B cell (primary cell): ENCODE measurements around the gene SHC3. TPM values are rescaled to one million over a fixed set of nuclear protein-coding genes. Genes with fewer than 3 reads are reported as not detected.

Experiments used
- ATAC-seq: fragments of 200-7000 bp; cut with Tn5 transposase; one replicate; pipeline ENCODE4 v1.10.0; 2021; ENCODE audit warnings: low read depth, mild to moderate bottlenecking, moderate number of reproducible peaks, moderate library complexity
- CTCF ChIA-PET: fragments of 350-600 bp; sonication (Branson Sonifier 250); formaldehyde crosslinking; loops from one replicate; lab custom pipeline; 2021; ENCODE audit warnings: antibody characterized with exemption, inconsistent platforms; lab: Charles Lee
- POLR2A ChIA-PET: fragments of 350-600 bp; sonication (Branson Sonifier 250); formaldehyde crosslinking; loops from one replicate; lab custom pipeline; 2021; ENCODE audit warnings: antibody characterized with exemption; lab: Charles Lee
- DNase-seq: peaks from one replicate; pipeline ENCODE4 v3.0.0; 2013
- H2AFZ ChIP-seq: 2 replicates; pipeline ENCODE4 v1.6.1; 2012; ENCODE audit warnings: mild to moderate bottlenecking, low read depth, low read length; ENCODE audit not compliant: insufficient read depth, poor library complexity, severe bottlenecking
- H3K27ac ChIP-seq, 2 donors: 1 replicate in 1 of 2; 2 replicates in 1 of 2; pipeline ENCODE4 v1.5.1; 2012 to 2013; ENCODE audit warnings: low read length in 2 of 2, mild to moderate bottlenecking in 2 of 2, moderate library complexity in 1 of 2
- H3K27me3 ChIP-seq, 4 experiments: fragments of 200-600 bp in 1 of 4; sonication (generic) in 1 of 4; replicated peaks in 1 of 4; 1 replicate in 2 of 4; 2 replicates in 2 of 4; pipeline versions ENCODE4 v1.6.1 to v1.7.0; 2013 to 2016; ENCODE audit warnings: low read length in 3 of 4, mild to moderate bottlenecking in 2 of 4, mixed read lengths in 1 of 4, moderate library complexity in 1 of 4; ENCODE audit not compliant: insufficient read depth in 4 of 4, control insufficient read depth in 3 of 4; ENCODE audit errors: control extremely low read depth in 1 of 4
- H3K36me3 ChIP-seq, 2 experiments: replicated peaks in 1 of 2; 1 replicate in 1 of 2; 2 replicates in 1 of 2; pipeline versions ENCODE4 v1.6.1 to v1.7.1; 2013; ENCODE audit warnings: low read length in 1 of 2; ENCODE audit not compliant: insufficient read depth in 2 of 2, control insufficient read depth in 1 of 2; ENCODE audit errors: control extremely low read depth in 1 of 2, extremely low read depth in 1 of 2
- H3K4me1 ChIP-seq, 2 donors: fragments of 200-600 bp in 1 of 2; sonication (generic) in 1 of 2; 1 replicate in 1 of 2; 2 replicates in 1 of 2; pipeline versions ENCODE4 v1.5.1 to v1.6.1; 2013 to 2017; ENCODE audit warnings: low read length in 2 of 2; ENCODE audit not compliant: control insufficient read depth in 2 of 2, insufficient read depth in 2 of 2
- H3K4me2 ChIP-seq: replicated peaks from 2 replicates; pipeline ENCODE3; 2012; ENCODE audit warnings: mild to moderate bottlenecking, low read depth, low read length; ENCODE audit not compliant: poor library complexity, severe bottlenecking
- H3K4me3 ChIP-seq, 5 experiments: fragments of 200-600 bp in 1 of 5; sonication (generic) in 1 of 5; 1 replicate in 3 of 5; 2 replicates in 2 of 5; pipeline versions ENCODE4 v1.5.1 to v1.7.0; 2011 to 2016; ENCODE audit warnings: low read length in 4 of 5, mild to moderate bottlenecking in 4 of 5, low read depth in 2 of 5, control low read depth in 1 of 5, moderate library complexity in 1 of 5; ENCODE audit not compliant: insufficient read depth in 1 of 5; ENCODE audit errors: control extremely low read depth in 1 of 5, extremely low read depth in 1 of 5
- H3K79me2 ChIP-seq: fragments of 200-600 bp; sonication (generic); one replicate; pipeline ENCODE4 v1.6.0; 2016; ENCODE audit warnings: low read length; ENCODE audit not compliant: control insufficient read depth, insufficient read depth
- H3K9ac ChIP-seq: fragments of 200-600 bp; sonication (generic); 2 replicates; pipeline ENCODE4 v1.6.1; 2017; ENCODE audit warnings: mild to moderate bottlenecking, low read length, moderate library complexity
- H3K9me3 ChIP-seq, 3 donors: one replicate each; pipeline versions ENCODE4 v1.6.1 to v1.7.1; 2013; ENCODE audit warnings: low read length in 2 of 3; ENCODE audit not compliant: control insufficient read depth in 2 of 3, insufficient read depth in 1 of 3; ENCODE audit errors: control extremely low read depth in 1 of 3
- H4K20me1 ChIP-seq: 2 replicates; pipeline ENCODE4 v1.6.0; 2012; ENCODE audit warnings: mild to moderate bottlenecking, low read length; ENCODE audit not compliant: insufficient read depth, control insufficient read depth, poor library complexity, severe bottlenecking
- H3K27ac Mint-ChIP-seq: one replicate; pipeline ENCODE4 v1.8.0; 2021; ENCODE audit warnings: mixed read lengths
- H3K27me3 Mint-ChIP-seq: one replicate; pipeline ENCODE4 v1.8.0; 2021; ENCODE audit warnings: mixed read lengths
- H3K4me1 Mint-ChIP-seq: one replicate; pipeline ENCODE4 v1.8.0; 2021; ENCODE audit warnings: mixed read lengths
- H3K4me3 Mint-ChIP-seq: one replicate; pipeline ENCODE4 v1.8.0; 2021; ENCODE audit warnings: mixed read lengths
- H3K9me3 Mint-ChIP-seq: one replicate; pipeline ENCODE4 v1.8.0; 2022; ENCODE audit warnings: mixed read lengths; ENCODE audit not compliant: insufficient read depth
- EZH2 ChIP-seq: IDR thresholded peaks from 2 replicates; pipeline ENCODE4 v1.6.1; 2012; ENCODE audit warnings: borderline replicate concordance, low read depth, mild to moderate bottlenecking, moderate library complexity, low read length; ENCODE audit not compliant: insufficient read depth, poor library complexity, severe bottlenecking
- whole genome bisulfite sequencing: methylation state at CpG from one replicate; pipeline ENCODE4 v1.1.5; 2013; ENCODE audit warnings: missing lambda C conversion rate; ENCODE audit not compliant: insufficient coverage; 5-methylcytosine and 5-hydroxymethylcytosine counted together
- intact Hi-C: fragments of 100-400 bp; cut with micrococcal nuclease; formaldehyde crosslinking; loops from one replicate; pipeline ENCODE4 v1.10.0; 2022
- polyA plus RNA-seq: library from polyadenylated mRNA; depleted of rRNA; stranded (reverse); fragments of >200 nt; gene quantifications from 2 replicates; pipeline ENCODE4 v1.2.3, GENCODE V29; 2012
- total RNA-seq, 2 donors: library from RNA; stranded (reverse); fragments of 120-200 nt in 1 of 2; gene quantifications; 1 replicate in 1 of 2; 2 replicates in 1 of 2; pipeline versions ENCODE4 v1.2.3 to v1.2.4, GENCODE V29; 2013 to 2022
- TF ChIP-seq, protein P1 (sequence below): fragments of 200-600 bp; IDR thresholded peaks from one replicate; pipeline ENCODE4 v1.8.0; 2022; ENCODE audit warnings: antibody characterized with exemption, mild to moderate bottlenecking

SHC3 gene
- total and polyA plus RNA-seq, 2 donors (not counting 1 experiment from before 2014, with no cell fraction given), result 0.03 TPM; not detected in 1

DNA sequence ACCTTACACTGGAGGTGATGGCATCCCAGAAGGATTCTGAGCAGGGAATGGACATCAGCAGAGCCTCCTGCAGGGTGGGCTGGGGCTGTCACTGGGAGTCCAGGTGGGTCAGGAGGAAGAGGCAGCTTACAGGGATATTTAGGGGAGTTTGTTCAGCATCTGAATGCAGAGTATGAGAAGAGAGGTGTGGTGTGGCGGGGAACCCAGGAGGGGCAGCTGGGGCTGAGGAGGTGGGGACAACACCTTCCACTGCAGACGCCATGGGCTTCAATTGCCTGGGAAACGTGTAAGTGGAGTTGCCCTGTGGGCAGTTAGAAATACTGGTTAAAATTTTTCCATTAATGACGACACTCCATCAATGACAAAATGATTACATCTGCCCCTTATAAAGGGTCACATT is 153.9 kb downstream of the SHC3 start:
- H2AFZ ChIP-seq, result no peak overlapping the region
- CTCF ChIA-PET, result no interaction called here
- no peak overlapping the region for H3K9ac ChIP-seq
- H3K4me1 ChIP-seq, result no peaks in the 10 kb centered on the region
- H3K9me3 ChIP-seq, result peaks cover 2 to 9% (median 7%) of the 10 kb centered on the region in 3 donors
- no peaks in the 10 kb centered on the region for H3K36me3 ChIP-seq
- WGBS, result 89% methylated on average over 4 of the region's 4 CpGs
- POLR2A ChIA-PET, result no interaction called here
- no peak overlapping the region for H3K27ac ChIP-seq
- no peak overlapping the region for H3K4me3 ChIP-seq
- Mint-ChIP-seq H3K4me1 (no peaks in the 10 kb centered on the region), H3K9me3 (peaks cover 7% of the 10 kb centered on the region), H3K27me3 (peaks cover 7% of the 10 kb centered on the region), H3K4me3 (no peak overlapping the region), H3K27ac (no peak overlapping the region)
- ATAC-seq, result no peak
- H4K20me1 ChIP-seq, result no peaks in the 10 kb centered on the region
- H3K4me2 ChIP-seq, result no peak overlapping the region
- H3K79me2 ChIP-seq, result no peaks in the 10 kb centered on the region
- TF ChIP-seq, protein P1, sequence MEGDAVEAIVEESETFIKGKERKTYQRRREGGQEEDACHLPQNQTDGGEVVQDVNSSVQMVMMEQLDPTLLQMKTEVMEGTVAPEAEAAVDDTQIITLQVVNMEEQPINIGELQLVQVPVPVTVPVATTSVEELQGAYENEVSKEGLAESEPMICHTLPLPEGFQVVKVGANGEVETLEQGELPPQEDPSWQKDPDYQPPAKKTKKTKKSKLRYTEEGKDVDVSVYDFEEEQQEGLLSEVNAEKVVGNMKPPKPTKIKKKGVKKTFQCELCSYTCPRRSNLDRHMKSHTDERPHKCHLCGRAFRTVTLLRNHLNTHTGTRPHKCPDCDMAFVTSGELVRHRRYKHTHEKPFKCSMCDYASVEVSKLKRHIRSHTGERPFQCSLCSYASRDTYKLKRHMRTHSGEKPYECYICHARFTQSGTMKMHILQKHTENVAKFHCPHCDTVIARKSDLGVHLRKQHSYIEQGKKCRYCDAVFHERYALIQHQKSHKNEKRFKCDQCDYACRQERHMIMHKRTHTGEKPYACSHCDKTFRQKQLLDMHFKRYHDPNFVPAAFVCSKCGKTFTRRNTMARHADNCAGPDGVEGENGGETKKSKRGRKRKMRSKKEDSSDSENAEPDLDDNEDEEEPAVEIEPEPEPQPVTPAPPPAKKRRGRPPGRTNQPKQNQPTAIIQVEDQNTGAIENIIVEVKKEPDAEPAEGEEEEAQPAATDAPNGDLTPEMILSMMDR, result no peak
- TF ChIP-seq EZH2, result no peak
- no peak for DNase-seq
- no peaks in the 10 kb centered on the region for H3K27me3 ChIP-seq
- intact Hi-C loops, result loop anchor here (2.0 kb wide), 1 partner anchor 72 kb away; no protein-coding TSS in a partner anchor

DNA sequence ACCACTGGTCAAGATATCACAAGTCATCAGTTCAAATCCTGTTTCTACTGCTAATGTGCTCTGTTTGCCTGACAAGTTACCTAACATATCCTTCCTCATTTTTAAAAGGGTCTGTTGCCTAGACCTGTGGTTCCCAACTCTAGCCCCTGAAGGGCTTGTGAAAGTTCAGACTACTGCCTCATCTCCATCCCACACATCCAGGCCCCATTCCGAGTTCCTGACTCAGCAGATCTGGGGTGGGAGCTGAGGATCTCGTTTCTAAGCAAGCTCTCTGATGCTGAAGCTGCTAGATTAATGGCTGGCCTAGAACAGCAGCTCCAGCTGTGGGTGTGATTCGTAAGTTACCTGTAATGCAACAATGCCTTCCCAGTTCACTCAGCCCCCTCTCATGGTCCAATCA is 154.9 kb downstream of the SHC3 start:
- CTCF ChIA-PET, result no interaction called here
- peaks cover 5% of the 10 kb centered on the region for H3K9me3 Mint-ChIP-seq
- no peak overlapping the region for H3K27ac Mint-ChIP-seq
- ATAC-seq (no peak), DNase-seq (no peak)
- POLR2A ChIA-PET, result no interaction called here
- Histone ChIP-seq H3K9me3 (peaks cover 0 to 9% (median 0%) of the 10 kb centered on the region in 3 donors), H3K27me3 (no peaks in the 10 kb centered on the region), H3K4me2 (no peak overlapping the region), H3K4me3 (no peak overlapping the region), H3K4me1 (no peaks in the 10 kb centered on the region), H3K27ac (no peak overlapping the region), H3K36me3 (no peaks in the 10 kb centered on the region), H3K79me2 (no peaks in the 10 kb centered on the region), H3K9ac (no peak overlapping the region), H2AFZ (no peak overlapping the region), H4K20me1 (no peaks in the 10 kb centered on the region)
- H3K4me3 Mint-ChIP-seq, result no peak overlapping the region
- no peaks in the 10 kb centered on the region for H3K4me1 Mint-ChIP-seq
- intact Hi-C loops, result loop anchor here (2.0 kb wide), 1 partner anchor 71 kb away; no protein-coding TSS in a partner anchor
- H3K27me3 Mint-ChIP-seq, result peaks cover 7% of the 10 kb centered on the region
- 50% methylated on average over 1 of the region's 3 CpGs for WGBS
- TF ChIP-seq, protein P1, result no peak
- no peak for TF ChIP-seq EZH2
